Fibroblast of lung (primary cell): ENCODE measurements around the gene CNTFR. TPM values are rescaled to one million over a fixed set of nuclear protein-coding genes. Genes with fewer than 3 reads are reported as not detected.

Source experiments
- DNase-seq, 2 donors: peaks; one replicate each; pipeline versions ENCODE4 v3.0.0 to v3.0.0-alpha.2; 2010; ENCODE audit warnings: low read depth in 2 of 2
- H2AFZ ChIP-seq: 2 replicates; pipeline ENCODE4 v1.5.1; 2012; ENCODE audit warnings: low read length, control low read depth, inconsistent platforms
- H3K27ac ChIP-seq: 2 replicates; pipeline ENCODE4 v1.5.1; 2011; ENCODE audit warnings: low read length, control low read depth; ENCODE audit not compliant: insufficient read depth
- H3K27me3 ChIP-seq: 2 replicates; pipeline ENCODE4 v1.5.1; 2011; ENCODE audit warnings: mild to moderate bottlenecking, low read length; ENCODE audit not compliant: control insufficient read depth, insufficient read depth
- H3K36me3 ChIP-seq: 2 replicates; pipeline ENCODE4 v1.5.1; 2011; ENCODE audit warnings: low read length; ENCODE audit not compliant: control insufficient read depth, insufficient read depth
- H3K4me1 ChIP-seq: 2 replicates; pipeline ENCODE4 v1.5.1; 2011; ENCODE audit warnings: low read length; ENCODE audit not compliant: control insufficient read depth, insufficient read depth; ENCODE audit errors: extremely low read depth
- H3K4me2 ChIP-seq: 2 replicates; pipeline ENCODE4 v1.5.1; 2011; ENCODE audit warnings: low read length, control low read depth; ENCODE audit not compliant: insufficient read depth; ENCODE audit errors: extremely low read depth
- H3K4me3 ChIP-seq, 4 experiments: fragments of 200-600 bp in 1 of 4; sonication (generic) in 1 of 4; replicated peaks in 1 of 4; 2 replicates each; pipeline ENCODE4 v1.5.1; 2011 to 2016; ENCODE audit warnings: low read length in 4 of 4, low read depth in 3 of 4, mild to moderate bottlenecking in 3 of 4, control low read depth in 2 of 4, inconsistent platforms in 1 of 4, mixed read lengths in 1 of 4; ENCODE audit not compliant: insufficient read depth in 1 of 4; ENCODE audit errors: control extremely low read depth in 1 of 4
- H3K79me2 ChIP-seq: 2 replicates; pipeline ENCODE4 v1.5.1; 2012; ENCODE audit warnings: mild to moderate bottlenecking, low read length, inconsistent platforms; ENCODE audit not compliant: control insufficient read depth, insufficient read depth
- H3K9ac ChIP-seq: 2 replicates; pipeline ENCODE4 v1.5.1; 2011; ENCODE audit warnings: mild to moderate bottlenecking, low read length, control low read depth; ENCODE audit not compliant: insufficient read depth
- H3K9me3 ChIP-seq: 2 replicates; pipeline ENCODE4 v1.5.1; 2012; ENCODE audit warnings: low read depth, low read length; ENCODE audit not compliant: control insufficient read depth, insufficient read depth
- H4K20me1 ChIP-seq: 2 replicates; pipeline ENCODE4 v1.5.1; 2011; ENCODE audit warnings: low read length; ENCODE audit not compliant: control insufficient read depth, insufficient read depth; ENCODE audit errors: extremely low read depth
- CTCF ChIP-seq, 2 donors: IDR thresholded peaks in 1 of 2; conservative IDR thresholded peaks in 1 of 2; 1 replicate in 1 of 2; 2 replicates in 1 of 2; pipeline ENCODE4 v1.5.1; 2011 to 2012; ENCODE audit warnings: low read length in 2 of 2, control low read depth in 1 of 2, inconsistent platforms in 1 of 2, low read depth in 1 of 2, mild to moderate bottlenecking in 1 of 2
- EZH2 ChIP-seq: IDR thresholded peaks from 2 replicates; pipeline ENCODE4 v1.5.1; 2012; ENCODE audit warnings: low read length, control low read depth, mild to moderate bottlenecking; ENCODE audit errors: missing control alignments
- polyA plus RNA-seq, 2 donors: library from polyadenylated mRNA; depleted of rRNA in 1 of 2; stranded (reverse) in 1 of 2; unstranded in 1 of 2; fragments of >200 nt; gene quantifications; 2 replicates each; pipeline ENCODE4 v1.2.1, GENCODE V29; 2011 to 2012; ENCODE audit warnings: missing spikeins in 1 of 2
- total RNA-seq: library from RNA; depleted of rRNA; stranded (reverse); fragments of >200 nt; gene quantifications from 2 replicates; pipeline ENCODE4 v1.2.1, GENCODE V29; 2014

Gene CNTFR
- total and polyA plus RNA-seq, 2 donors (not counting 1 experiment from before 2014, with no cell fraction given), result not detected

GRCh38 chr9:34550016-34550680 lies 39.4 kb downstream of the CNTFR start:
- H2AFZ ChIP-seq, result no peak overlapping the region

GRCh38 chr9:34549407-34549732 lies 40.2 kb downstream of the CNTFR start:
- no peak for DNase-seq
- H3K36me3 ChIP-seq, result no peaks in the 10 kb centered on the region
- no peaks in the 10 kb centered on the region for H3K4me1 ChIP-seq
- TF ChIP-seq EZH2 (no peak), CTCF (conservative IDR thresholded peaks at IDR 0.05 in 1 of 2, IDR thresholded peaks at IDR 0.05 in 1 of 2; ENCODE audit: low read depth in 1 of 2, low read length in 2 of 2) (no peak)
- H3K27me3 ChIP-seq, result peaks cover 2% of the 10 kb centered on the region
- no peak overlapping the region for H3K4me3 ChIP-seq
- H3K4me2 ChIP-seq, result no peak overlapping the region
- no peak overlapping the region for H3K9ac ChIP-seq
- no peak overlapping the region for H3K27ac ChIP-seq
- no peaks in the 10 kb centered on the region for H4K20me1 ChIP-seq
- H2AFZ ChIP-seq, result no peak overlapping the region
- no peaks in the 10 kb centered on the region for H3K79me2 ChIP-seq
- H3K9me3 ChIP-seq, result no peaks in the 10 kb centered on the region

More at GRCh38 chr9:34550016-34550680, 39.4 kb downstream of the CNTFR start:
- Histone ChIP-seq H3K9ac (no peak overlapping the region), H3K27me3 (peaks cover 2% of the 10 kb centered on the region), H3K79me2 (no peaks in the 10 kb centered on the region), H3K9me3 (no peaks in the 10 kb centered on the region), H4K20me1 (no peaks in the 10 kb centered on the region), H3K4me3 (no peak overlapping the region), H3K36me3 (no peaks in the 10 kb centered on the region), H3K4me2 (no peak overlapping the region), H3K4me1 (no peaks in the 10 kb centered on the region), H3K27ac (no peak overlapping the region)
- DNase-seq, result no peak
- TF ChIP-seq CTCF (conservative IDR thresholded peaks at IDR 0.05 in 1 of 2, IDR thresholded peaks at IDR 0.05 in 1 of 2; ENCODE audit: low read depth in 1 of 2, low read length in 2 of 2) (no peak), EZH2 (no peak)

GRCh38 chr9:34547960-34548611 lies 41.4 kb downstream of the CNTFR start:
- no peaks in the 10 kb centered on the region for H3K36me3 ChIP-seq
- peak; percentile 81 to 85 for TF ChIP-seq CTCF (conservative IDR thresholded peaks at IDR 0.05 in 1 of 2, IDR thresholded peaks at IDR 0.05 in 1 of 2; ENCODE audit: low read depth in 1 of 2, low read length in 2 of 2)
- no peak for TF ChIP-seq EZH2
- no peaks in the 10 kb centered on the region for H4K20me1 ChIP-seq
- no peak overlapping the region for H2AFZ ChIP-seq
- no peak overlapping the region for H3K27ac ChIP-seq
- H3K9ac ChIP-seq, result no peak overlapping the region
- no peaks in the 10 kb centered on the region for H3K4me1 ChIP-seq
- H3K4me3 ChIP-seq, result no peak overlapping the region
- H3K9me3 ChIP-seq, result no peaks in the 10 kb centered on the region
- no peak overlapping the region for H3K4me2 ChIP-seq
- peaks cover 2% of the 10 kb centered on the region for H3K27me3 ChIP-seq
- DNase-seq, result peak; percentile 35 to 55
- no peaks in the 10 kb centered on the region for H3K79me2 ChIP-seq
